Skeletal muscle satellite cell (primary cell): ENCODE measurements around the gene LIPT2.

Experiments
- H3K27me3 ChIP-seq: 2 replicates; pipeline ENCODE4 v1.7.0; 2013; ENCODE audit warnings: low read length; ENCODE audit not compliant: control insufficient read depth, insufficient read depth
- H3K36me3 ChIP-seq: 2 replicates; pipeline ENCODE4 v1.7.0; 2013; ENCODE audit warnings: mild to moderate bottlenecking, control low read depth, low read length; ENCODE audit not compliant: insufficient read depth
- H3K4me1 ChIP-seq: 2 replicates; pipeline ENCODE4 v1.7.0; 2013; ENCODE audit warnings: low read length; ENCODE audit not compliant: control insufficient read depth, insufficient read depth
- H3K4me2 ChIP-seq: 2 replicates; pipeline ENCODE4 v1.7.0; 2013; ENCODE audit warnings: mild to moderate bottlenecking, low read length
- H3K4me3 ChIP-seq: 2 replicates; pipeline ENCODE4 v1.7.0; 2013; ENCODE audit warnings: low read length
- H3K9ac ChIP-seq: 2 replicates; pipeline ENCODE4 v1.7.0; 2013; ENCODE audit warnings: mild to moderate bottlenecking, low read depth, low read length, moderate library complexity
- H3K9me3 ChIP-seq: replicated peaks from 2 replicates; pipeline ENCODE4 v1.7.0; 2013; ENCODE audit warnings: mild to moderate bottlenecking, control low read depth, low read length

The LIPT2 gene

GRCh38 chr11:74493791-74494630 lies 487 bp upstream of the LIPT2 start:
- Histone ChIP-seq H3K36me3 (no peaks in the 10 kb centered on the region), H3K9me3 (no peaks in the 10 kb centered on the region), H3K9ac (peak overlapping the region; percentile 92), H3K27me3 (no peaks in the 10 kb centered on the region), H3K4me3 (peak overlapping the region; percentile 92), H3K4me1 (peaks cover 9% of the 10 kb centered on the region), H3K4me2 (peak overlapping the region; percentile 99)

GRCh38 chr11:74492084-74492483 lies 1.4 kb downstream of the LIPT2 start:
- H3K9me3 ChIP-seq: no peaks in the 10 kb centered on the region
- H3K4me2 ChIP-seq: peak overlapping the region; percentile 99
- H3K9ac ChIP-seq: peak overlapping the region; percentile 92
- H3K4me1 ChIP-seq: peaks cover 9% of the 10 kb centered on the region
- no peaks in the 10 kb centered on the region for H3K36me3 ChIP-seq
- H3K27me3 ChIP-seq: no peaks in the 10 kb centered on the region
- H3K4me3 ChIP-seq: peak overlapping the region; percentile 39

DNA sequence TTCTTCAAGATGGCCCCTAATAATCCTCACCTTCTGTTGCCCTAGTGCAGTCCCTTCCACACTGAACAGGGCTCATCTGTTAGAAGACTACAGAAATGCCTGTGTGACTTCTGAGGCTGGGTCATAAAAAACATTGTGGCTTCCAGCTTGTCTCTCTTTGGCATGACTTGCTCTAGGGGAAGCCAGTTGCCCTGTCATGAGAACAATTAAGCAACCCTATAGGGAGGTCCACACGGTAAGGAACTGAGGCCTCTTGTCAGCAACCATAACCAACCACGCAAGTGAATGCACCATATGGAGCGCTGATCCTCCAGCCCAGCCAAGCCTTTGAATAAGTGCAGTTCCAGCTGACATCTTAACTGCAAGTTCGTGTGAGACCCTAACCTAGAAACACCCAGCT lies 2.6 kb downstream of the LIPT2 start:
- Histone ChIP-seq H3K9ac (no peak overlapping the region), H3K27me3 (no peaks in the 10 kb centered on the region), H3K9me3 (no peaks in the 10 kb centered on the region), H3K36me3 (no peaks in the 10 kb centered on the region), H3K4me3 (no peak overlapping the region), H3K4me2 (no peak overlapping the region), H3K4me1 (peaks cover 9% of the 10 kb centered on the region)

DNA sequence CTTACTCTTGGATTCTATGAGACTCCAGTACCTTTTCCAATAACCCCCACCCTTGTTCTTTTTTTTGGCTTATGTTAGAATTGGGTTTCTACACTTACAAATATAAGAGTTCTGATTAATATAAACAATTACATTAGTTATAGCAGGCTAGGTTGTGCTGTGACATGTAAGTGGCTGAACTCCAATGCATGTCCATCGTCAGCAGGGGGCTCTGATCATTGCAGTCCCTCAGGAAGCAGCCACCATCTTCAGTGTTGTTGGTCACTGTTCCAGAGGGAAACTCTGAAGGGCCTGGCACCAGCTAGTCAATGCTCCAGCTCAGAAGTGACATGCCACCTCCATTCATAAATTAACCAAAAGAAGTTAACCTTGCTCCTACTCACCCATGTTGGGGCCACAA lies 5.6 kb downstream of the LIPT2 start:
- Histone ChIP-seq H3K4me2 (no peak overlapping the region), H3K4me1 (no peaks in the 10 kb centered on the region), H3K9me3 (no peaks in the 10 kb centered on the region), H3K9ac (no peak overlapping the region), H3K36me3 (no peaks in the 10 kb centered on the region), H3K4me3 (no peak overlapping the region), H3K27me3 (peaks cover 4% of the 10 kb centered on the region)

- Histone ChIP-seq H3K4me1 (no peaks in the 10 kb centered on the region), H3K4me2 (no peak overlapping the region), H3K9me3 (no peaks in the 10 kb centered on the region), H3K4me3 (no peak overlapping the region), H3K36me3 (no peaks in the 10 kb centered on the region), H3K9ac (no peak overlapping the region), H3K27me3 (peaks cover 4% of the 10 kb centered on the region)
Measured at GRCh38 chr11:74485868-74486267, 7.7 kb downstream of the LIPT2 start.

GRCh38 chr11:74480688-74481417 lies 12.7 kb downstream of the LIPT2 start:
- Histone ChIP-seq H3K4me2 (no peak overlapping the region), H3K36me3 (no peaks in the 10 kb centered on the region), H3K9me3 (no peaks in the 10 kb centered on the region)

GRCh38 chr11:74479732-74480123 lies 13.8 kb downstream of the LIPT2 start:
- H3K9ac ChIP-seq: no peak overlapping the region
- no peaks in the 10 kb centered on the region for H3K9me3 ChIP-seq
- no peaks in the 10 kb centered on the region for H3K36me3 ChIP-seq
- no peak overlapping the region for H3K4me3 ChIP-seq
- peaks cover 21% of the 10 kb centered on the region for H3K27me3 ChIP-seq
- no peaks in the 10 kb centered on the region for H3K4me1 ChIP-seq
- H3K4me2 ChIP-seq: no peak overlapping the region

More at GRCh38 chr11:74480688-74481417, 12.7 kb downstream of the LIPT2 start:
- H3K27me3 ChIP-seq: peaks cover 13% of the 10 kb centered on the region
- no peaks in the 10 kb centered on the region for H3K4me1 ChIP-seq
- no peak overlapping the region for H3K4me3 ChIP-seq
- H3K9ac ChIP-seq: no peak overlapping the region

DNA sequence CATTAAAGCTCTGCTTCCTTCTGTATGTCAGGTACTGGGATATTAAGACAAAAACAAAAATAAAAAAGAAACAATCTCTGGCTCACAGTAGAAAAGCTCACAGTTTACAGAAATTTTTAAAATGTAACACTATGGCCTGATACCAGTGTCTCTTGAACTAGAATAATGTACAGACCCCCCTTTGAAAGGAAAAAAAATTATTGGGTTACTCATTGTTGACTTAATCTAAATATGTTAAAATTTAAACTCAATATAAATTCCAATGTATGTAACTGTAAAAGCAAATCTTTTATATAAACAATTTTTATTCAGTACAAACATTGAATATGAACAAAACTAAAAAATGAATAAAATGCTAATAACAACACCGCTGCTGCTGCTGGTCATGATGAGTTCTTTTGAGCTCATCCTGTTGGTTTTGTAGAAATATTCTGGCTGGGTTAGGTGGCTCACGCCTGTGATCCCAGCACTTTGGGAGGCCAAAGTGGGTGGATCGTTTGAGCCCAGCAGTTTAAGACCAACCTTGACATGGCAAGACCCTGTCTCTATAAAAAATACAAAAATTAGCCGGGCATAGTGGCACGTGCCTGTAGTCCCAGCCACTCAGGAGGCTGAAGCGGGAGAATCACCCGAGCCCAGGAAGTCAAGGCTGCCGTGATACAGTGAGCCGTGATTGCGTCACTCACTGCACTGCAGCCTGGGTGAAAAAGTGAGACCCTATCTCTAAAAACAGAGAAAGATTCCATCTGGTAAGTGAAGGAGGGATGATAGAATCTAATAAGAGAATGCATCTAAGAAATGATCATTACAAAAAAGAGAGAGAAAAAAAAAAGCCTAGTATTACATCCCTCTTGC lies 14.4 kb downstream of the LIPT2 start:
- Histone ChIP-seq H3K4me2 (no peak overlapping the region), H3K9ac (no peak overlapping the region), H3K27me3 (peaks cover 24% of the 10 kb centered on the region), H3K4me3 (no peak overlapping the region), H3K9me3 (no peaks in the 10 kb centered on the region), H3K36me3 (no peaks in the 10 kb centered on the region), H3K4me1 (no peaks in the 10 kb centered on the region)

GRCh38 chr11:74476536-74476935 lies 17.0 kb downstream of the LIPT2 start:
- Histone ChIP-seq H3K4me1 (no peaks in the 10 kb centered on the region), H3K27me3 (peaks cover 39% of the 10 kb centered on the region), H3K4me3 (no peak overlapping the region), H3K4me2 (no peak overlapping the region), H3K9ac (no peak overlapping the region), H3K9me3 (no peaks in the 10 kb centered on the region), H3K36me3 (no peaks in the 10 kb centered on the region)

DNA sequence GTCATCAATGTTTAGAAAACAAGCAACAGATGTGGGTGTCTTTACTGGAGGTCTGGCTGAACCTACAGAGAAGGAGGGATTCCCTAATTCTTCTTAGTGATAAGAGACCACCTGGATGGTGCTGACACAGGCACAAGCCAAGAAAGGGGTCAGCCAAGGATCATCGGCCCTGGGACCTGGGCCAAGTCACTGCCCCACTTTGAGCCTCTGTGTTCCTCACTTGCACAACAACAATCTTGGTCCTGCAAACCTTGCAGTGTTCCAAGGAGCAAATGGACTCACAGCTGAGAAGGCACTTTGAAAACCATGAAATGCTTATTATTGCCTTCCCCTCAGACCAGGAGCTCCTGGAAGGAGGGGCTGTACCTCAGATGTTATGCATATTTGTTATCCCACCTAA lies 19.2 kb downstream of the LIPT2 start:
- Histone ChIP-seq H3K9ac (no peak overlapping the region), H3K36me3 (no peaks in the 10 kb centered on the region), H3K4me3 (no peak overlapping the region), H3K27me3 (peaks cover 46% of the 10 kb centered on the region), H3K4me2 (no peak overlapping the region), H3K9me3 (no peaks in the 10 kb centered on the region), H3K4me1 (no peaks in the 10 kb centered on the region)
